Brain microvascular endothelial cell (primary cell): ENCODE measurements around the gene RPL37.

Source experiments
- DNase-seq: peaks from one replicate; pipeline ENCODE4 v3.0.0-alpha.2; 2020
- H3K27ac ChIP-seq: fragments of 250-450 bp; sonication (Bioruptor Pico); 2 replicates; pipeline ENCODE4 v1.5.1; 2020; ENCODE audit warnings: mild to moderate bottlenecking, moderate library complexity
- H3K27me3 ChIP-seq: fragments of 250-450 bp; sonication (Bioruptor Pico); replicated peaks from 2 replicates; pipeline ENCODE4 v1.5.1; 2020; ENCODE audit warnings: mild to moderate bottlenecking
- H3K36me3 ChIP-seq: fragments of 250-450 bp; sonication (Bioruptor Pico); replicated peaks from 2 replicates; pipeline ENCODE4 v1.5.1; 2020; ENCODE audit warnings: mild to moderate bottlenecking
- H3K4me3 ChIP-seq: 2 replicates; pipeline ENCODE4 v1.5.1; 2011; ENCODE audit warnings: low read depth, mild to moderate bottlenecking, control low read depth, low read length, moderate library complexity
- CTCF ChIP-seq: IDR thresholded peaks from 2 replicates; pipeline ENCODE4 v1.5.1; 2011; ENCODE audit warnings: low read depth, mild to moderate bottlenecking, moderate library complexity, low read length, control low read depth, inconsistent platforms; ENCODE audit errors: missing control alignments
- in situ Hi-C: cut with HindIII; loops from 2 replicates; pipeline ENCODE4 v1.10.0; 2017; ENCODE audit warnings: low sequenced_read_pairs, low pct_ligation_motif_present

Gene RPL37

GRCh38 chr5:40823459-40823858 is 11.6 kb downstream of the RPL37 start:
- Histone ChIP-seq H3K36me3 (peaks cover 33% of the 10 kb centered on the region), H3K27me3 (no peaks in the 10 kb centered on the region), H3K27ac (no peak overlapping the region), H3K4me3 (no peak overlapping the region)
- no peak for TF ChIP-seq CTCF
- DNase-seq, result no peak
- in situ Hi-C loops, result no loop called here

GRCh38 chr5:40813698-40814281 is 21.2 kb downstream of the RPL37 start:
- in situ Hi-C loops, result no loop called here
- H3K27ac ChIP-seq, result no peak overlapping the region
- no peak overlapping the region for H3K4me3 ChIP-seq
- H3K27me3 ChIP-seq, result no peaks in the 10 kb centered on the region
- DNase-seq, result no peak
- H3K36me3 ChIP-seq, result no peaks in the 10 kb centered on the region
- TF ChIP-seq CTCF, result no peak

GRCh38 chr5:40812125-40812524 is 22.9 kb downstream of the RPL37 start:
- no peak overlapping the region for H3K4me3 ChIP-seq
- no peak for DNase-seq
- no peaks in the 10 kb centered on the region for H3K27me3 ChIP-seq
- H3K27ac ChIP-seq, result no peak overlapping the region
- H3K36me3 ChIP-seq, result no peaks in the 10 kb centered on the region
- in situ Hi-C loops, result no loop called here
- TF ChIP-seq CTCF, result no peak

GRCh38 chr5:40801771-40802562 is 33.1 kb downstream of the RPL37 start:
- H3K4me3 ChIP-seq, result no peak overlapping the region
- H3K27ac ChIP-seq, result no peak overlapping the region
- no peaks in the 10 kb centered on the region for H3K36me3 ChIP-seq
- H3K27me3 ChIP-seq, result no peaks in the 10 kb centered on the region
- TF ChIP-seq CTCF, result no peak
- no peak for DNase-seq
- in situ Hi-C loops, result no loop called here

- no peak for DNase-seq
- peak overlapping the region; percentile 88 for H3K4me3 ChIP-seq
Observed at GRCh38 chr5:40799258-40799657, 35.8 kb downstream of the RPL37 start.

More at GRCh38 chr5:40799258-40799657, 35.8 kb downstream of the RPL37 start:
- TF ChIP-seq CTCF, result no peak
- H3K27me3 ChIP-seq, result no peaks in the 10 kb centered on the region
- H3K27ac ChIP-seq, result no peak overlapping the region
- H3K36me3 ChIP-seq, result peaks cover 3% of the 10 kb centered on the region
- in situ Hi-C loops, result no loop called here
